K562 (cell line): ENCODE measurements around the gene JSRP1. TPM values are rescaled to one million over a fixed set of nuclear protein-coding genes. Genes with fewer than 3 reads are reported as not detected.
A peak's percentile ranks its signal among the peaks of the same experiment; 100 is the strongest.

ENCODE experiments used
- BHLHE40 ChIP-seq: IDR thresholded peaks from 2 replicates; pipeline ENCODE4 v1.6.1; 2011; ENCODE audit warnings: low read length, improper control_type of control experiment
- CREBBP ChIP-seq: IDR thresholded peaks from one replicate; pipeline ENCODE4 v1.6.1; 2012; ENCODE audit warnings: low read depth, mild to moderate bottlenecking, control low read depth, inconsistent platforms, low read length
- MCM5 ChIP-seq: fragments of 450-650 bp; IDR thresholded peaks from 2 replicates; pipeline ENCODE4 v1.6.1; 2016; ENCODE audit warnings: low read depth
- MITF ChIP-seq: IDR thresholded peaks from 2 replicates; pipeline ENCODE4 v1.6.1; 2014; ENCODE audit warnings: antibody characterized with exemption
- MTA3 ChIP-seq: fragments of 450-650 bp; formaldehyde crosslinking; IDR thresholded peaks from 2 replicates; pipeline ENCODE4 v1.6.1; 2017; ENCODE audit warnings: mild to moderate bottlenecking, borderline replicate concordance
- MYC ChIP-seq, 2 experiments: fragments of 250-450 bp in 1 of 2; sonication (Bioruptor Pico) in 1 of 2; IDR thresholded peaks; 2 replicates each; pipeline versions ENCODE4 v1.5.1 to v1.6.1; 2012 to 2021; ENCODE audit warnings: low read depth in 2 of 2, borderline replicate concordance in 1 of 2, improper control_type of control experiment in 1 of 2, low read length in 1 of 2, mild to moderate bottlenecking in 1 of 2, moderate library complexity in 1 of 2
- NRF1 ChIP-seq, 2 experiments: fragments of 450-650 bp; IDR thresholded peaks in 1 of 2; conservative IDR thresholded peaks in 1 of 2; 2 replicates each; pipeline ENCODE4 v1.6.1; 2014; ENCODE audit warnings: mild to moderate bottlenecking in 2 of 2
- PCBP1 ChIP-seq: fragments of 200-400 bp; formaldehyde crosslinking; IDR thresholded peaks from 2 replicates; pipeline ENCODE4 v1.6.1; 2018; ENCODE audit warnings: mild to moderate bottlenecking, low read depth, low read length; ENCODE audit not compliant: poor library complexity, severe bottlenecking
- POLR2AphosphoS5 ChIP-seq: IDR thresholded peaks from 2 replicates; pipeline ENCODE4 v1.6.1; 2011; ENCODE audit warnings: mild to moderate bottlenecking, low read depth, low read length, moderate library complexity; ENCODE audit not compliant: control insufficient read depth, insufficient read depth
- POU5F1 ChIP-seq: fragments of 150-350 bp; IDR thresholded peaks from 2 replicates; pipeline ENCODE4 v1.6.1; 2014; ENCODE audit warnings: borderline replicate concordance, low read length, low read depth, mild to moderate bottlenecking; ENCODE audit not compliant: partially characterized antibody
- SAP30 ChIP-seq: fragments of 200-600 bp; sonication (generic); IDR thresholded peaks from 2 replicates; pipeline ENCODE4 v1.6.1; 2012; ENCODE audit warnings: borderline replicate concordance, low read depth, mild to moderate bottlenecking, moderate library complexity, low read length, control low read depth, inconsistent platforms; ENCODE audit not compliant: insufficient read depth, poor library complexity, severe bottlenecking
- SIN3A ChIP-seq, 2 experiments: fragments of 150-350 bp in 1 of 2; IDR thresholded peaks; 2 replicates each; pipeline ENCODE4 v1.6.1; 2011 to 2016; ENCODE audit warnings: borderline replicate concordance in 2 of 2, low read depth in 2 of 2, low read length in 2 of 2, mild to moderate bottlenecking in 2 of 2, moderate library complexity in 2 of 2; ENCODE audit not compliant: control insufficient read depth in 1 of 2
- SMARCB1 ChIP-seq: IDR thresholded peaks from 2 replicates; pipeline ENCODE4 v1.6.1; 2011; ENCODE audit warnings: improper control_type of control experiment, low read depth; ENCODE audit not compliant: insufficient read length
- SRF ChIP-seq, 2 experiments: fragments of 250-450, 450-650 bp in 1 of 2; sonication (Bioruptor Pico) in 1 of 2; sonication (generic) in 1 of 2; formaldehyde crosslinking; IDR thresholded peaks; 2 replicates each; pipeline versions ENCODE4 v1.5.0 to v1.5.1; 2020 to 2022; ENCODE audit warnings: mild to moderate bottlenecking in 1 of 2, missing genetic modification reagents in 1 of 2
- ZC3H8 ChIP-seq: fragments of 450-650 bp; IDR thresholded peaks from 2 replicates; pipeline ENCODE4 v1.6.1; 2017
- ZNF282 ChIP-seq: sonication (generic); formaldehyde crosslinking; IDR thresholded peaks from 2 replicates; pipeline ENCODE4 v1.8.1; 2023; ENCODE audit warnings: missing genetic modification reagents
- ZNF407 ChIP-seq: fragments of 450-650 bp; IDR thresholded peaks from 2 replicates; pipeline ENCODE4 v1.6.1; 2016; ENCODE audit warnings: low read depth
- ZNF511 ChIP-seq: sonication (generic); formaldehyde crosslinking; IDR thresholded peaks from 2 replicates; pipeline ENCODE4 v1.8.0; 2022; ENCODE audit warnings: mild to moderate bottlenecking, missing genetic modification reagents
- polyA plus RNA-seq, 8 experiments: library from polyadenylated mRNA; depleted of rRNA in 4 of 8; stranded (reverse) in 5 of 8; unstranded in 3 of 8; fragments of >200 nt; fragmentation: Nextera tagmentation in 2 of 8; fragmentation: Illumina TruSeq in 1 of 8; extraction: Ambion mirVana in 2 of 8; extraction: Trizol in 1 of 8; gene quantifications; 2 replicates each; pipeline versions ENCODE4 v1.2.1 to v1.2.3, GENCODE V29; 2011 to 2014; ENCODE audit warnings: inconsistent platforms in 1 of 8, missing spikeins in 1 of 8
- total RNA-seq, 7 experiments: library from RNA; depleted of rRNA in 6 of 7; stranded (reverse); fragments of >200 nt in 6 of 7; fragmentation: Illumina TruSeq in 2 of 7; extraction: Trizol in 2 of 7; gene quantifications; 2 replicates each; pipeline versions ENCODE4 v1.2.1 to v1.2.3, GENCODE V29; 2011 to 2021; ENCODE audit warnings: low replicate concordance in 1 of 7

Gene JSRP1
- total and polyA plus RNA-seq, 9 of the 15 experiments (the other 6 are each of a cell fraction or from before 2014, with no cell fraction given), result 0.08 to 1.2 (median 0.51) TPM; not detected in 4

- TF ChIP-seq ZNF407, result peak; percentile 93
- TF ChIP-seq SAP30, result peak; percentile 65
- TF ChIP-seq POU5F1, result peak; percentile 86
- no peak for TF ChIP-seq ZC3H8
- no peak for TF ChIP-seq NRF1 (conservative IDR thresholded peaks at IDR 0.05 in 1 of 2, IDR thresholded peaks at IDR 0.05 in 1 of 2)
- TF ChIP-seq POLR2AphosphoS5, result peak; percentile 50; the same call in 1 of the 2 replicates
- no peak for TF ChIP-seq MCM5
- no peak for TF ChIP-seq ZNF511 (CRISPR knock-in tag)
- TF ChIP-seq SMARCB1, result no peak
- no peak for TF ChIP-seq BHLHE40
- TF ChIP-seq MYC (IDR thresholded peaks at IDR 0.05; ENCODE audit: low read depth, low read length), result peak; percentile 95
- no peak for TF ChIP-seq MYC (CRISPR knock-in tag; IDR thresholded peaks at IDR 0.05; ENCODE audit: borderline replicate concordance, low read depth)
- TF ChIP-seq PCBP1, result peak; percentile 53
- 0 out of 4 replicates have a peak, but pooled peaks of 1 of the 2 experiments have one; percentile 11 for TF ChIP-seq SRF (CRISPR knock-in tag; IDR thresholded peaks at IDR 0.05)
- no peak for TF ChIP-seq MITF
- peak; percentile 88 to 98; a peak in 2 of 4 replicates for TF ChIP-seq SIN3A (IDR thresholded peaks at IDR 0.05; ENCODE audit: borderline replicate concordance in 2 of 2, control insufficient read depth in 1 of 2, low read depth in 2 of 2, low read length in 2 of 2)
- peak; percentile 86; the same call in 1 of the 2 replicates for TF ChIP-seq MTA3
- no peak for TF ChIP-seq CREBBP
- TF ChIP-seq ZNF282 (CRISPR knock-in tag), result no peak
These were observed 20.2 kb downstream of the JSRP1 start (continued) for GRCh38 chr19:2236064-2236313.
